IgD-negative memory B cell (primary cell): ENCODE results near the gene GFOD2. TPM values are rescaled to one million over a fixed set of nuclear protein-coding genes. Genes with fewer than 3 reads are reported as not detected.

ENCODE experiments used
- H3K27ac Mint-ChIP-seq, 3 donors: one replicate each; pipeline ENCODE4 v1.8.0; 2020 to 2022; ENCODE audit warnings: mild to moderate bottlenecking in 3 of 3, mixed read lengths in 3 of 3, moderate library complexity in 1 of 3
- H3K27me3 Mint-ChIP-seq: one replicate; pipeline ENCODE4 v1.8.0; 2021; ENCODE audit warnings: mixed read lengths
- H3K36me3 Mint-ChIP-seq: one replicate; pipeline ENCODE4 v1.8.0; 2020; ENCODE audit warnings: mild to moderate bottlenecking, mixed read lengths
- H3K4me1 Mint-ChIP-seq, 3 donors: one replicate each; pipeline ENCODE4 v1.8.0; 2020 to 2022; ENCODE audit warnings: mixed read lengths in 3 of 3, mild to moderate bottlenecking in 1 of 3
- H3K4me3 Mint-ChIP-seq, 4 donors: one replicate each; pipeline ENCODE4 v1.8.0; 2020 to 2022; ENCODE audit warnings: mild to moderate bottlenecking in 4 of 4, mixed read lengths in 4 of 4, moderate library complexity in 3 of 4
- H3K9me3 Mint-ChIP-seq, 3 donors: one replicate each; pipeline ENCODE4 v1.8.0; 2020 to 2021; ENCODE audit warnings: mixed read lengths in 3 of 3, mild to moderate bottlenecking in 1 of 3
- polyA plus RNA-seq: library from polyadenylated mRNA; unstranded; fragments of 300-500 nt; fragmentation: Illumina TruSeq; gene quantifications from one replicate; pipeline ENCODE4 v1.2.3, GENCODE V29; 2021

The GFOD2 gene
- polyA plus RNA-seq, 1 donor from 2014 or later: 13.4 TPM

DNA sequence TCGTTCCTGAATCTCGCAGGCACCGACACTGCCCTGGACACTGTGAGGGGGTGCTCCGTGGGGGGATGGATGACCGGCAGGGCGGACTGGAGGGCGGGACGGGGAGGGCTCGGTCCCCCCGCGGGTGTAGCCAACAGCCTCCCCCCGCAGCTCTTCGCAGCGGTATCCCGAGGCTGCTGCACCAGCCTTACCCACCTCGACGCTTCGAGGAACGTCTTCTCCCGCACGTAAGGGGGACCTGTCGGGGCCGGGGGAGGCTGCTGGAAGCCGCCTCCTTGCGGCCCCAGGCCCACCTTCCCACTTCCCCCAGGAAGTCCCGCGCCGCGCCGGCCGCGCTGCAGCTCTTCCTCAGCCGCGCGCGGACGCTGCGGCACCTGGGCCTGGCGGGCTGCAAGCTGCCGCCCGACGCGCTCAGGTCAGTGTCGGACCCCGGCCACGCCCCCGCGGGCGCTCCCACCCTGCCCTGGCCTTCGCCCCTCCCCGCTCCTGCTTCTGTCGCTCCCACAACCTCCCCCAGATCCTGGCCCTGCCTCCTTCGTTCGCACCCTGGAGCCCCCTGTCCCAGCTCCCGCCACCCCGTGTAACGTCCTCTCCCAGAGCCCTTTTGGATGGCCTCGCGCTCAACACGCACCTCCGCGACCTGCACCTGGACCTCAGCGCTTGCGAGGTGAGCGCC lies 70.9 kb downstream of the GFOD2 start:
- H3K4me3 Mint-ChIP-seq: peak overlapping the region in 1 of 4 donors; percentile 72
- peaks cover 0 to 3% (median 0%) of the 10 kb centered on the region in 3 donors for H3K4me1 Mint-ChIP-seq
- H3K36me3 Mint-ChIP-seq: peaks cover 2% of the 10 kb centered on the region
- H3K9me3 Mint-ChIP-seq: no peaks in the 10 kb centered on the region
- H3K27ac Mint-ChIP-seq: no peak overlapping the region
- no peaks in the 10 kb centered on the region for H3K27me3 Mint-ChIP-seq

DNA sequence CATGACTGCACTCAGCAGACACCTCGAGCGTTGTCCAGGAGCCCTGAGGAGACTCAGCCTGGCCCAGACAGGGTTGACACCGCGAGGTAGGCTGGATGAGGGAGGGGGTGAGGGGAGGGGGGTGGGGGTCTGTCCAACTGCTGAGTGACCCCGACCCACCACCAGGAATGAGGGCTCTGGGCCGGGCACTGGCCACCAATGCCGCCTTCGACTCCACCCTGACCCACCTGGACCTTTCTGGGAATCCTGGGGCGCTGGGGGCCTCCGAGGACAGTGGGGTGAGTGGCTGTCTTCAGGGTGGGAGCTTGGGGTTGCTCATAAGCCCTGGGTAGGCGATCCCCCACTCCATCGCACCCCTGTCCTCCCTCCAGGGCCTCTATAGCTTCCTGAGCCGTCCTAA lies 71.4 kb downstream of the GFOD2 start:
- Mint-ChIP-seq H3K4me3 (no peak overlapping the region), H3K4me1 (peaks cover 0 to 3% (median 0%) of the 10 kb centered on the region in 3 donors), H3K27ac (no peak overlapping the region), H3K27me3 (no peaks in the 10 kb centered on the region), H3K9me3 (no peaks in the 10 kb centered on the region), H3K36me3 (peaks cover 2% of the 10 kb centered on the region)

- H3K4me3 Mint-ChIP-seq: peak overlapping the region in 1 of 4 donors; percentile 12
- no peaks in the 10 kb centered on the region for H3K27me3 Mint-ChIP-seq
- no peak overlapping the region for H3K27ac Mint-ChIP-seq
- H3K4me1 Mint-ChIP-seq: peaks cover 0 to 3% (median 0%) of the 10 kb centered on the region in 3 donors
- no peaks in the 10 kb centered on the region for H3K9me3 Mint-ChIP-seq
- peaks cover 2% of the 10 kb centered on the region for H3K36me3 Mint-ChIP-seq
Measured at GRCh38 chr16:67647111-67647651, 71.9 kb downstream of the GFOD2 start.

GRCh38 chr16:67645397-67646121 lies 73.6 kb downstream of the GFOD2 start:
- no peaks in the 10 kb centered on the region for H3K27me3 Mint-ChIP-seq
- peak overlapping the region; percentile 68 to 90 (median 88) for H3K27ac Mint-ChIP-seq
- H3K9me3 Mint-ChIP-seq: no peaks in the 10 kb centered on the region
- H3K4me3 Mint-ChIP-seq: peak overlapping the region; percentile 80 to 92 (median 84)
- no peaks in the 10 kb centered on the region for H3K36me3 Mint-ChIP-seq
- peaks cover 0 to 3% (median 0%) of the 10 kb centered on the region in 3 donors for H3K4me1 Mint-ChIP-seq

DNA sequence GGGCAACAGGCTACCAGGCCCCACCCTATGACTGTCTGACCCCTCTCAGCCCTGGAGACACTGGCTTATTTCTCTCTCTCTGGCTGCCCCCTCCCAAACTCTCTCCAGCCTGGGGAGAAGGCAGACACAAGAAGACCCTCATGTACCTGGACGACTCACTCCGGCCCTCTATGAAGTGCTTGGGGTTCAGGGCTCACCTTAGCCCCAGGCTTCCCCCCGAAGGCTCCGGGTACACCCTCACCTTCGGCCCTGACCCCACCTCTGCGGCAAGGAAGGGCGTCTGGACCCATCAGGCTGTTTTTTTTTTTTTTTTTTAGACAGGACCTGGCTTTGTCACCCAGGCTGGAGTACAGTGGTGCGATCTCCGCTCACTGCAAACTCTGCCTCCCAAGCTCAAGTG lies 75.1 kb downstream of the GFOD2 start:
- Mint-ChIP-seq H3K4me1 (peaks cover 0 to 3% (median 0%) of the 10 kb centered on the region in 3 donors), H3K4me3 (peak overlapping the region; percentile 43 to 69 (median 62)), H3K9me3 (no peaks in the 10 kb centered on the region), H3K36me3 (no peaks in the 10 kb centered on the region), H3K27me3 (no peaks in the 10 kb centered on the region), H3K27ac (peak overlapping the region; percentile 67 to 96 (median 73))

- no peaks in the 10 kb centered on the region for H3K27me3 Mint-ChIP-seq
- H3K4me1 Mint-ChIP-seq: peaks cover 0 to 3% (median 0%) of the 10 kb centered on the region in 3 donors
- H3K36me3 Mint-ChIP-seq: no peaks in the 10 kb centered on the region
- no peaks in the 10 kb centered on the region for H3K9me3 Mint-ChIP-seq
- no peak overlapping the region for H3K4me3 Mint-ChIP-seq
- H3K27ac Mint-ChIP-seq: peak overlapping the region in 1 of 3 donors; percentile 58
Measured at GRCh38 chr16:67641779-67642708, 77.1 kb downstream of the GFOD2 start.

DNA sequence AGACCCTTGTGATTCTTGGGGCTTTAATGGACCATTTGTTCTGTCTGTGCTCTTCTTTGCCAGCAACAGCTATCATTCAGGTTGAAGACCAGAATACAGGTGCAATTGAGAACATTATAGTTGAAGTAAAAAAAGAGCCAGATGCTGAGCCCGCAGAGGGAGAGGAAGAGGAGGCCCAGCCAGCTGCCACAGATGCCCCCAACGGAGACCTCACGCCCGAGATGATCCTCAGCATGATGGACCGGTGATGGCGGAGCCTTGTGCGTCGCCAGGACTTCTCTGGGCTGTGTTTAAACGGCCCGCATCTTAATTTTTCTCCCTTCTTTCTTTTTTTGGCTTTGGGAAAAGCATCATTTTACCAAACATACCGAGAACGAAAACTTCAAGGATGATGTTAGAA lies 81.5 kb downstream of the GFOD2 start:
- H3K27me3 Mint-ChIP-seq: no peaks in the 10 kb centered on the region
- H3K36me3 Mint-ChIP-seq: no peaks in the 10 kb centered on the region
- no peaks in the 10 kb centered on the region for H3K9me3 Mint-ChIP-seq
- H3K4me1 Mint-ChIP-seq: no peaks in the 10 kb centered on the region
- H3K4me3 Mint-ChIP-seq: no peak overlapping the region
- no peak overlapping the region for H3K27ac Mint-ChIP-seq

DNA sequence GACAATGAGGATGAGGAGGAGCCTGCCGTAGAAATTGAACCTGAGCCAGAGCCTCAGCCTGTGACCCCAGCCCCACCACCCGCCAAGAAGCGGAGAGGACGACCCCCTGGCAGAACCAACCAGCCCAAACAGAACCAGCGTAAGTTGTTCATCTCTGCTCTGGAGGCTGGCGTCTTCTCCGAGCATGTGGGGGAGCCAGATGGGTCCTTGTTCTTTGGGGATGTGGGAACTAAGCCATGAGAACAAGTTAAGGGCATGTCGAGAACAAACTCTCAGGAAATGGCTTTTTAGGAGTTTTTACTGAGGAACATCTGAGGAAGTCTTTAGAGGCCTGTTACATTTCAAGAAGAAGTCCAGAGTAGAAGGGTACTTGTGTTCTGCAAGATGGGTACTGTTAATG lies 82.4 kb downstream of the GFOD2 start:
- H3K9me3 Mint-ChIP-seq: no peaks in the 10 kb centered on the region
- H3K27me3 Mint-ChIP-seq: no peaks in the 10 kb centered on the region
- no peak overlapping the region for H3K4me3 Mint-ChIP-seq
- H3K36me3 Mint-ChIP-seq: no peaks in the 10 kb centered on the region
- H3K27ac Mint-ChIP-seq: no peak overlapping the region
- H3K4me1 Mint-ChIP-seq: no peaks in the 10 kb centered on the region

- Mint-ChIP-seq H3K36me3 (peaks cover 7% of the 10 kb centered on the region), H3K27ac (peak overlapping the region in 2 of 3 donors; percentile 25 to 57), H3K27me3 (no peaks in the 10 kb centered on the region), H3K4me3 (no peak overlapping the region), H3K9me3 (no peaks in the 10 kb centered on the region), H3K4me1 (no peaks in the 10 kb centered on the region)
Measured at GRCh38 chr16:67632415-67633172, 86.5 kb downstream of the GFOD2 start.

DNA sequence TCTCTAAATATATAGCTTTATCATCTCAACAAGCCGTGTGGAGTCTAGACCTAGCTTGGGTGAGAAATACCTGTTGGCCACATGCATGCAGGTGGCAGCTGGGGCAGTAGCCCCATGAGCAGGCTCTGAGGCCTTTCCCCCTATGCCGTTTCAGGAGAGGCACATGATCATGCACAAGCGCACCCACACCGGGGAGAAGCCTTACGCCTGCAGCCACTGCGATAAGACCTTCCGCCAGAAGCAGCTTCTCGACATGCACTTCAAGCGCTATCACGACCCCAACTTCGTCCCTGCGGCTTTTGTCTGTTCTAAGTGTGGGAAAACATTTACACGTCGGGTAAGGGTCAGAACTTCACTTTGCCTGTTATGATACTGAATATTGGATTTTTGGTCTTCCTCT lies 90.9 kb downstream of the GFOD2 start:
- Mint-ChIP-seq H3K4me3 (no peak overlapping the region), H3K36me3 (peaks cover 10% of the 10 kb centered on the region), H3K4me1 (no peaks in the 10 kb centered on the region), H3K27ac (no peak overlapping the region), H3K9me3 (no peaks in the 10 kb centered on the region), H3K27me3 (no peaks in the 10 kb centered on the region)

Other genes starting within 250 kb of the GFOD2 start
- gene ATP6V0D1, start 238.2 kb downstream of the GFOD2 start, polyA plus RNA-seq: 160 TPM
- not detected for gene AGRP, start 235.8 kb downstream of the GFOD2 start, polyA plus RNA-seq
- gene RIPOR1, start 190.5 kb downstream of the GFOD2 start, polyA plus RNA-seq: 43.8 TPM
- gene CTCF, start 156.8 kb downstream of the GFOD2 start, polyA plus RNA-seq: 70.9 TPM
- gene CARMIL2, start 74.2 kb downstream of the GFOD2 start, polyA plus RNA-seq: 14.5 TPM
- 48.6 TPM for gene ACD, start 59.1 kb downstream of the GFOD2 start, polyA plus RNA-seq
- gene PARD6A, start 58.4 kb downstream of the GFOD2 start, polyA plus RNA-seq: 18.5 TPM
- gene ENKD1, start 52.6 kb downstream of the GFOD2 start, polyA plus RNA-seq: 1.8 TPM
- gene C16orf86, start 52.5 kb downstream of the GFOD2 start, polyA plus RNA-seq: 8.2 TPM
- 10.9 TPM for gene RANBP10, start 87.2 kb upstream of the GFOD2 start, polyA plus RNA-seq
- not detected for gene TSNAXIP1, start 87.6 kb upstream of the GFOD2 start, polyA plus RNA-seq
- 101 TPM for gene THAP11, start 123.0 kb upstream of the GFOD2 start, polyA plus RNA-seq
- gene NUTF2, start 127.6 kb upstream of the GFOD2 start, polyA plus RNA-seq: 111 TPM
- gene CENPT, start 128.4 kb upstream of the GFOD2 start, polyA plus RNA-seq: 13.4 TPM
- 18.6 TPM for gene EDC4, start 153.7 kb upstream of the GFOD2 start, polyA plus RNA-seq
- 0.95 TPM for gene NRN1L, start 165.6 kb upstream of the GFOD2 start, polyA plus RNA-seq
- 22.4 TPM for gene PSKH1, start 173.9 kb upstream of the GFOD2 start, polyA plus RNA-seq
- 2.1 TPM for gene CTRL, start 212.5 kb upstream of the GFOD2 start, polyA plus RNA-seq
- gene PSMB10, start 217.5 kb upstream of the GFOD2 start, polyA plus RNA-seq: 510 TPM
- 0.81 TPM for gene LCAT, start 224.8 kb upstream of the GFOD2 start, polyA plus RNA-seq
- gene SLC12A4, start 249.3 kb upstream of the GFOD2 start, polyA plus RNA-seq: 3.9 TPM